Skin epidermis (tissue), 12 donors: ENCODE measurements around the gene MYH15.
A peak's percentile ranks its signal among the peaks of the same experiment; 100 is the strongest.

ENCODE experiments used
- H3K27ac ChIP-seq, 21 experiments: fragments of 200-600 bp; sonication (generic) in 11 of 21; one replicate each; pipeline ENCODE4 v1.5.0; 2020; ENCODE audit warnings: mild to moderate bottlenecking in 3 of 21, inconsistent platforms in 2 of 21, moderate library complexity in 2 of 21
- H3K4me3 ChIP-seq, 7 experiments: fragments of 200-600 bp; sonication (generic) in 2 of 7; one replicate each; pipeline ENCODE4 v1.5.0; 2020; ENCODE audit warnings: inconsistent platforms in 2 of 7, mild to moderate bottlenecking in 2 of 7, moderate library complexity in 1 of 7

MYH15 gene

GRCh38 chr3:108475220-108475782 is 35.1 kb downstream of the MYH15 start:
- H3K4me3 ChIP-seq = no peak overlapping the region
- no peak overlapping the region for H3K27ac ChIP-seq

DNA sequence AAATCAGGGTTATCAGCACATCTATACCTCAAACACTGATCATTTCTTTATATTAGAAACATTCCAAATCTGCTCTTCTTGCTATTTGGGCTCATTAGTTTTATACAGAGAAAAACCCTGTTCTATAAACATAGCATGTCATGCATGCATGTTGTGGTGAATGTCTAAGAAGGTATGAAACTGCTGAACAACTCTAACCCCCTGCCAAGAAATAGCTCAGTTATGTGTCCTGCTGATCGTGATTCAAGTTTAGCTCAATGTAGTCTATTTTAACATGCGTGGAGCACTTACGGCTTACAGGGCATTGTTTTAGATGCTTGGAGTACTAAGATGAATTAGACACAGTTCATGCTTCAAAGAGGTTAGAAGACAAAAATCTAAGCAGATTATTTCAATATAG is 35.8 kb downstream of the MYH15 start:
- H3K4me3 ChIP-seq = no peak overlapping the region
- H3K27ac ChIP-seq = no peak overlapping the region

GRCh38 chr3:108473711-108474110 is 36.7 kb downstream of the MYH15 start:
- Histone ChIP-seq H3K4me3 (no peak overlapping the region), H3K27ac (no peak overlapping the region)

DNA sequence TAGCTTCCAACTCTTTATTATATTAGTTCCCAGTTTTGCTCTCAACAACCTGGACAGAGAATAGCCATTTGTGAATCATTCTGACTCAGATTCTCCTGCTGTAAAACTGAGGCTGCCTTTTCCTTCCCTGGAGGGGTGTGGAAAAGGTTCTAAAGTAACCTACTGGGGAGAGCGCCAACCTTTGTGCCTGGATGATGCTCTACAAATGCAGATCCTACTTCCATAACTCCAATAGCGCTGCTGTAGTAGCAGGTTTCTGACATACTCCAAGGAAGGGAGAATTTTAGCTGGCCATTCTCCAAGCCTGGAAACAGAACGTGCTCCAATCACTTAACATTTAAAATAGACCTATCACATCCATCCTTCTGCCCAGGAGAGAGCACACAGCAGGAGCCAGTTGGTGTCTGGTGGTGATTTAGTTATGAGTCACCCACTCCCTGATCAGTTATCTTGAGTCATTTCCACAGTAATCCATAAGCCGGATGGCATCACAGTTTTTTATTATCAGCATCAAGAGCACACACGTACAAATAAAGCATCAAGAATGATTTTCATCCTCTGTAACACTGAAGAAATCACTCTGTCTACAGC is 38.3 kb downstream of the MYH15 start:
- H3K4me3 ChIP-seq = no peak overlapping the region
- H3K27ac ChIP-seq = no peak overlapping the region

GRCh38 chr3:108471426-108471825 is 39.0 kb downstream of the MYH15 start:
- Histone ChIP-seq H3K4me3 (no peak overlapping the region), H3K27ac (no peak overlapping the region)

GRCh38 chr3:108469126-108469525 is 41.3 kb downstream of the MYH15 start:
- Histone ChIP-seq H3K27ac (no peak overlapping the region), H3K4me3 (no peak overlapping the region)

DNA sequence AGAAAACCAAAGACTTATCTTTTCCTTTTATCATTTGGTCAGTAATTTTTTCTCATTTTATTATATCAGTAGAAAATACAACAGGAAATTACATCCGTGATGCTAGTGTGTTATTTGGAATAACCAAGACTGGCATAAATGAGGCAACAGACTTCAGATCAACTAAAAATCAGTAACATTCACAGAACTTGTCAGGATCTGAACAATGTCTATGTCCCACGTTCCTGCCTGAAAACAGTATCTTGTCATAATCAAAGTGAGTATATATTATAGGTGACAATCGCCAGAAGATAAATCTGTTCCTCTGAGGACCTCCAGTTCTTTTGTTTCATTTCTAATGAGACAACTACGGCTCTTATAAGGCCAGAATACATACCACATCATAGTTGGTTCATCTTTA is 41.8 kb downstream of the MYH15 start:
- Histone ChIP-seq H3K27ac (no peak overlapping the region), H3K4me3 (no peak overlapping the region)

- no peak overlapping the region for H3K4me3 ChIP-seq
- H3K27ac ChIP-seq = no peak overlapping the region
Measured at GRCh38 chr3:108462899-108463298, 47.5 kb downstream of the MYH15 start.

- no peak overlapping the region for H3K27ac ChIP-seq
- no peak overlapping the region for H3K4me3 ChIP-seq
Measured at GRCh38 chr3:108461661-108462111, 48.7 kb downstream of the MYH15 start.

GRCh38 chr3:108459225-108459624 is 51.2 kb downstream of the MYH15 start:
- Histone ChIP-seq H3K4me3 (no peak overlapping the region), H3K27ac (no peak overlapping the region)

DNA sequence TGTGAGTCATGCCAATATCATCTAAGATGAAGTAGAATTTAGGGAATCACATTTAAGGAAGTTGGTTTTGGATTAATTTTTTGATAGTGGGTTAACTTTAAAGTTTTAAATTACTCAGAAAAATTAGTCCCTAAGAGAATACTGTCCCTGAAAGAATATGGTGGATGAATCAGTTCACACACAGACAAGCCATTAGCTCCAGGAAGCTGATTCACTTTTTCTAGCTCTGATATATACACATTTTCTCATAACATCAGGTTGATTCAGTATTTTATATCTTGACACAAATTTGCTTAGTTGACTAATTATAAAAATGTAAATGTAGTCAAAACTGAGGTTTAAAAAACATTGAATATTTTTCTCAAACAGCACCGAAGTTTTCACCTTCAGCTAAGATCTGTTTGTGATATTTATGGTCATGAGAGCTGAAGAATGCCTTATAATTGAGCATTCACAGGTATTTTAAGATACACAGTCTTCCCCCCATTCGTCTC is 55.1 kb downstream of the MYH15 start:
- Histone ChIP-seq H3K4me3 (no peak overlapping the region), H3K27ac (no peak overlapping the region)

- Histone ChIP-seq H3K4me3 (no peak overlapping the region), H3K27ac (no peak overlapping the region)
Measured at GRCh38 chr3:108453565-108453964, 56.8 kb downstream of the MYH15 start.

GRCh38 chr3:108450444-108450843 is 60.0 kb downstream of the MYH15 start:
- H3K27ac ChIP-seq = no peak overlapping the region
- H3K4me3 ChIP-seq = no peak overlapping the region

DNA sequence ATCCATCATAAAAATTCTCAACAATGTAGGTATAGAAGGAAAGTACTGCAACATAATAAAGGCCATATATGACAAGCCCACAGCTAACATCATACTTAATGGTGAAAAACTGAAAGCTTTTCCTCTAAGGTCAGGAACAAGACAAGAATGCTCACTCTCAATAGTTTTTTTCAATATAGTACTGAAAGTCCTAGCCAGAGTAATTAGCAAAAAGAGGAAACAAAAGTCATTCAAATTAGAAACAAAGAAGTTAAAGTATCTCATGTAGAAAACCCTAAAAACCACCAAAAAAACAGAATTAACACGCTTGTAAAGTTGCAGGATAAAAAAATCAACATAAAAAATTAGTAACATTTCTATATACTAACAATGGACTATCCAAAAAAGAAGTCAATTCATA is 61.8 kb downstream of the MYH15 start:
- no peak overlapping the region for H3K4me3 ChIP-seq

DNA sequence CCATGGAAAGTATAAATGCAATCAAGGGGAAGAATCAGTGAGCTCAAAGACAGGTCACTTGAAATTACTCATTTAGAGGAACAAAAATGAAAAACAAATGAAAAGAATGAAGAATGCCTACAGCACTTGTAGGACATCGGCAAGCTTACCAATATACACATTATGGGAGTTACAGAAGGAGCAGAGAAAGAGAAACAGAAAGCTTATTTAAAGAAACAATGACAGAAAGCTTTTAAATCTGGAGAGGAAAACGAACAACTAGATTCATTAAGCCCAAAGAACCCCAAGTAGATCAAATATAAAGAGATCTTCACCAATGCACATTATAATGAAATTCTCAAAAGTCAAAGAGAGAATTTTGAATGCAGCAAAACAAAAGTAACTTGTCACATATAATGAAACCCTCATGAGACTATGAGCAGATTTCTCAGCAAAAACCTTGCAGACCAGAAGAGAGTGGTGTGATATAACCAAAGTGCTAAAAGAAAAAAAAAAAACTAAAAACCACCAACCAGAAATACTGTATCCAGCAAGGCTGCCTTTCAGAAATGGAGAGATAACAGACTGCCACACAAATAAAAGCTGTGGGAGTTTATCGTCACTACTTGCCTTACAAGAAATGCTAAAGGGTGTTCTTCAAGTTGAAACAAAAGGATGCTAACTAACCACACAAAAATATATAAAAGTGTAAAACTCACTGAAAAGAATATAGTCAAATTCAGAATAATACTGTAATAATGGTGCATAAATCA is 63.1 kb downstream of the MYH15 start:
- no peak overlapping the region for H3K4me3 ChIP-seq
- no peak overlapping the region for H3K27ac ChIP-seq

More for the DNA sequence above, 61.8 kb downstream of the MYH15 start:
- H3K27ac ChIP-seq = no peak overlapping the region

- no peak overlapping the region for H3K27ac ChIP-seq
- no peak overlapping the region for H3K4me3 ChIP-seq
Measured at GRCh38 chr3:108442281-108442680, 68.1 kb downstream of the MYH15 start.

DNA sequence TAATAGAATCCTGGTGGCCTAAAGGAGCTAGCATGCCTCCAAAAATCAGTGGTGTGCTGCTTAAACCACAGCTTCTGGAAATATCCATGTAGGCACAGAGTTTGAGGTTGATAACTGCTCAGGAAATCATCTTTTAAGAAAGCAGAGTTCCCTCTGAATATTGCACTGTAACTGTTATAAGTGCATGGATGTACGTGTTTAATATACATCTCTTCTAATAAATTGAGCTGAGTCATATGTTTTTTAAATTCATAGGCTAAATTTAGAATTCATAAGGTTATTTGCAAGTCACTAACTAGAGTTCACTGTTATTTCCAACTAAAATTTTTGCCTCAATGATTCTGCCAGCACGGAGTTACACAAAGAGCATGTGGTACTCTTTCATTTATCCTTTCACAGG is 68.9 kb downstream of the MYH15 start:
- H3K27ac ChIP-seq = peak overlapping the region in 1 of 21 experiments; percentile 22
- no peak overlapping the region for H3K4me3 ChIP-seq

DNA sequence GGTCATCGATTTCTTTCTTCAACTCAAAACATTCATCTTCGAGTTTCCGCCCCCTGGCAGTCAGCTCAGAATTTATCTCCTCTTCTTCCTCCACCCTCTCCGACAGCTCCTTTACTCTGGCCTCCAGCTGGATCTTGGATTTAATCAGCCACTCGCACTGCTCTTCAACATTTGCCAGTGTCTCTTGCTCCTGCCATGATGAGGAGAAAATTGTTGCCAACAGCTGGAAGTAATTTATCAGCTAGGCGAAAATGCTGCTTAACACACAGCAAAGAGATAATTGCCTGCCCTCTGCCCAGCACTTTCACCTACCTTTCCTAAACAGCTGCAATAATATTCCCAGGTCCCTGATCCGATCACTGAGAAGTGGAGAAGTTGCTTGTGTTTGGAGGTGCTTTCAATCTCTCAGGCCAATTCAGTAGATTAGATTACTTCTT is 69.3 kb downstream of the MYH15 start:
- Histone ChIP-seq H3K4me3 (no peak overlapping the region), H3K27ac (peak overlapping the region in 1 of 21 experiments; percentile 22)

DNA sequence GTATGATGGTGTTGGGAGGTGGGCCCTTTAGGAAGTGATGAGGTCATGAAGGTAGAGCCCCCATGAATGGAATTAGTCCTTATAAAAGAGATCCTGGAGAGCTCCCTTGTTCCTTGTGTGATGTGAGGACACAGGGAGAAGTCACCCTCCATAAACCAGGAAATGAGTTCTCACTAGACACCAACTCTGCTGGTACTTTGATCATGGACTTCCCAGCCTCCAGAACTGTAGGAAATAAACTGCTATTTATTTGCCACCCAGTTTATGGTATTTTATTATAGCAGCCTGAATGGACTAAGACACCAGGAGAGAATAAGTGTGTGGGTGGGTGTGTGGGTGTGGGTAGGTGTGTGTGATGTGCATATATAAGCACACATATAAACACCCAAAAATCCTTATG is 71.9 kb downstream of the MYH15 start:
- H3K4me3 ChIP-seq = no peak overlapping the region
- no peak overlapping the region for H3K27ac ChIP-seq

- no peak overlapping the region for H3K27ac ChIP-seq
- no peak overlapping the region for H3K4me3 ChIP-seq
Measured at GRCh38 chr3:108437439-108437838, 73.0 kb downstream of the MYH15 start.

DNA sequence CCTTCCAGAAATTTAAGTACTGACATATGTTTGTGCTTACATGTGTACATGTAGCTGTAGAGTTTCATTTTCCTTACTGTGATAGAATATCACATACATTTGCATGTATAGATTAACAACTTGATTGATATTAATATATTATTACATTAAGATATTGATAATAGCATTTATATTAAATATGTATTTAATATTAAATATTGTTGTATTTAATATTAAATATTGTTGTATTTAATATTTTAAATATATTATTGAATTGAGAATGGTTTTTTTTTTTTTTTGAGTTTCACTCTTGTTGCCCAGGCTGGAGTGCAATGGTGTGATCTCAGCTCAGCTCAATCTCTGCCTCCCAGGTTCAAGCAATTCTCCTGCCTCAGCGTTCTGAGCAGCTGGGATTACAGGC is 76.5 kb downstream of the MYH15 start:
- no peak overlapping the region for H3K27ac ChIP-seq
- H3K4me3 ChIP-seq = no peak overlapping the region
